ENCODE results near the gene FMNL2. TPM values are rescaled to one million over a fixed set of nuclear protein-coding genes. Genes with fewer than 3 reads are reported as not detected.

The FMNL2 gene
- total RNA-seq, 2 experiments from 2014 or later = 0.46 to 0.64 TPM

- no peak overlapping the region for H3K4me3 Mint-ChIP-seq
- ChIA-PET CTCF (interaction anchor here (0.6 kb wide), 1 partner anchor 1809 kb away, joined by 4 read pairs; no protein-coding TSS in a partner anchor), POLR2A (no interaction called here)
- H3K9me3 Mint-ChIP-seq = no peaks in the 10 kb centered on the region
- H3K27me3 Mint-ChIP-seq = peaks cover 3% of the 10 kb centered on the region
- H3K4me1 Mint-ChIP-seq = no peaks in the 10 kb centered on the region
- H3K27ac Mint-ChIP-seq = no peak overlapping the region
- no peak for DNase-seq
- H3K36me3 Mint-ChIP-seq (ENCODE audit: low read depth) = no peaks in the 10 kb centered on the region
These were observed 12.1 kb downstream of the FMNL2 start for GRCh38 chr2:152347076-152347475.

DNA sequence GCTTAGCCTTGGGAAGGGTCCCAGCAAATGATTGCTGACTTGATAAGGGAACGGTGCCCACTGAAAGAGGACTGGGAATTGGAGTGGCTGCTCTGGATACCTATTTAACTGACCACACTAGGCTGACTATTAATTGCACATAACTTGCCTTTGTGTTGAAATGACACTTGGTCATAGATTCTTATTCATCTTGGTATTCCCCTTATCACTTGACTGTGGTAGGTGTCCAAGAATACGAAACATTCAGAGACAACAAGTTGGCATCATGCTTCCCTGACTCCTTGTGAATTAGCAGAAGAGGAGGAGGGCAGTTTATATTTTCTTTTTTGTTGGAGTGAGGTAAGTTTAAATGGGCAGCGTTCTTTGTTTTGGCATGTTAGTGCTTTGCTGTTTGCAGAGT, 13.4 kb downstream of the FMNL2 start:
- H3K4me3 Mint-ChIP-seq = no peak overlapping the region
- no peaks in the 10 kb centered on the region for H3K9me3 Mint-ChIP-seq
- no peak overlapping the region for H3K27ac Mint-ChIP-seq
- CTCF ChIA-PET = no interaction called here
- no peak for DNase-seq
- POLR2A ChIA-PET = no interaction called here
- no peaks in the 10 kb centered on the region for H3K27me3 Mint-ChIP-seq
- no peaks in the 10 kb centered on the region for H3K4me1 Mint-ChIP-seq
- H3K36me3 Mint-ChIP-seq (ENCODE audit: low read depth) = no peaks in the 10 kb centered on the region

- Mint-ChIP-seq H3K36me3 (ENCODE audit: low read depth) (no peaks in the 10 kb centered on the region), H3K27ac (no peak overlapping the region), H3K4me3 (no peak overlapping the region), H3K27me3 (no peaks in the 10 kb centered on the region), H3K4me1 (no peaks in the 10 kb centered on the region), H3K9me3 (no peaks in the 10 kb centered on the region)
- POLR2A ChIA-PET = no interaction called here
- CTCF ChIA-PET = interaction anchor here (1.5 kb wide), 1 partner anchor 12 kb away, joined by 3 read pairs; no protein-coding TSS in a partner anchor
- DNase-seq = no peak
These were observed 14.4 kb downstream of the FMNL2 start for GRCh38 chr2:152349416-152349815.

DNA sequence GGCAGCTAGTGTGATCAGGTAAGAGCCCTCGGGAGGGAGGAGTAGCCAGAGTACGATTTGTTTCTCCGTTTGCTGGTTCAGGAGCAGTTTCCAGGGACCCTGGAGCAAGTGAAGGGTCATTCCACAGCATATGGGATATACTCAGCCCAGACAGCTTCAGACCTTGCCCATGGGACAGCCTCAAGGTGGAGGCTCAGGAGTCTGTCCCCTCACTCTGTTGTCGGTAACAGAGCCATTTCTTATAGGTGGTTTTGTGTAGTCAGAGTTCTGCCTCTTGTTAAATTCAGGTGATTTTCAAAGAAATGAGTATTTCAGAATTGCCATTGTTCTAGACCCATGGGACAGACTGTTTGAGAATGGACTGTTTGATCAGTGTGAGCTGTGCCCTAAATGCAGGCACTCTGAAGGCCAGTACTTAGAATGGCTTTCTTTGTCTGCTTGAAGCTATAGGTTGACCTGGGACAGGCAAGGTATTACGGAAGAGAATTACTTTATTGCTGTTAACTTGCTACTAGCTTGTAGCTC, 15.2 kb downstream of the FMNL2 start:
- ChIA-PET POLR2A (no interaction called here), CTCF (interaction anchor here (1.5 kb wide), 1 partner anchor 13 kb away, joined by 3 read pairs; no protein-coding TSS in a partner anchor)
- no peak for DNase-seq
- H3K36me3 Mint-ChIP-seq (ENCODE audit: low read depth) = no peaks in the 10 kb centered on the region
- H3K9me3 Mint-ChIP-seq = no peaks in the 10 kb centered on the region
- no peaks in the 10 kb centered on the region for H3K27me3 Mint-ChIP-seq
- H3K4me1 Mint-ChIP-seq = no peaks in the 10 kb centered on the region
- H3K4me3 Mint-ChIP-seq = no peak overlapping the region
- H3K27ac Mint-ChIP-seq = no peak overlapping the region

GRCh38 chr2:152352616-152353015, 17.6 kb downstream of the FMNL2 start:
- no peak overlapping the region for H3K4me3 Mint-ChIP-seq
- H3K27ac Mint-ChIP-seq = no peak overlapping the region
- H3K9me3 Mint-ChIP-seq = peaks cover under 1% of the 10 kb centered on the region
- no peaks in the 10 kb centered on the region for H3K4me1 Mint-ChIP-seq
- POLR2A ChIA-PET = no interaction called here
- DNase-seq = no peak
- H3K36me3 Mint-ChIP-seq (ENCODE audit: low read depth) = no peaks in the 10 kb centered on the region
- CTCF ChIA-PET = interaction anchor here (1.0 kb wide), 1 partner anchor 10 kb away, joined by 3 read pairs; no protein-coding TSS in a partner anchor
- no peaks in the 10 kb centered on the region for H3K27me3 Mint-ChIP-seq

- no peak for DNase-seq
- ChIA-PET POLR2A (no interaction called here), CTCF (no interaction called here)
- Mint-ChIP-seq H3K27ac (no peak overlapping the region), H3K27me3 (no peaks in the 10 kb centered on the region), H3K36me3 (ENCODE audit: low read depth) (no peaks in the 10 kb centered on the region), H3K9me3 (peaks cover 3% of the 10 kb centered on the region), H3K4me3 (no peak overlapping the region), H3K4me1 (no peaks in the 10 kb centered on the region)
These were observed 18.4 kb downstream of the FMNL2 start for GRCh38 chr2:152353364-152353763.

DNA sequence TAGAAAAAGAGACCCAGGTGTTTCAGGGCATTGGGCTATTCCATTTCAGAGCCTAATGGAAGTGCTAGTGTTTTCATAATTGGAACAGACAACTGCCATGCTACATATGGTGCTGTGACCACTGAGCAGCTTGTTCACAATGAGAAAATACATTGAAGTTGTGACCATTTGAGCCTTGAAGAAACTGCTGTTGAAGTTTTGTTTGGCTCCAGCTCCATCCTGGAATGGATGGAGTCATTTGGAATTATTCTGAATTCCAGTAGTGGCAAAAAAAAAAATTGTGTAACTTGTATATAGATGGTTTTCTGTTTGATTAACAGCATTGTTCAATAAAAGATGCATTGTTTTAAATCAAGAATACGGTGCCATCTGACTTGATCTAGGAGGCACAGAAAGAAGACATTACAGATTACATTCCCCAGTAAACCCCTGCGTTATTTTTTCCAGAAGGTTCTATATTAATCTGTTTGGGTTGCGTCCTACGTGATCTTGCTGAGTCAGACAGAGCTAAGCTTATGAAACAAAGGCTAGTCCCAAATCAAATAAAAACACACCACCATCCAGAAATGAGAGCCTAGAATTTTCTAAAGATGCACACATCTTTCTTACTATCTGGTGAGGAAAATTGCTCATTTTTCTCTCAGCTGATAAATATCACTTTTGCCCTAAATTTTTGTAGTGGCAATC, 19.2 kb downstream of the FMNL2 start:
- ChIA-PET CTCF (no interaction called here), POLR2A (no interaction called here)
- H3K4me3 Mint-ChIP-seq = no peak overlapping the region
- H3K9me3 Mint-ChIP-seq = peaks cover 3% of the 10 kb centered on the region
- H3K36me3 Mint-ChIP-seq (ENCODE audit: low read depth) = no peaks in the 10 kb centered on the region
- no peaks in the 10 kb centered on the region for H3K4me1 Mint-ChIP-seq
- no peaks in the 10 kb centered on the region for H3K27me3 Mint-ChIP-seq
- no peak for DNase-seq
- H3K27ac Mint-ChIP-seq = no peak overlapping the region

- CTCF ChIA-PET = no interaction called here
- Mint-ChIP-seq H3K4me3 (no peak overlapping the region), H3K36me3 (ENCODE audit: low read depth) (no peaks in the 10 kb centered on the region), H3K9me3 (peaks cover 3% of the 10 kb centered on the region), H3K4me1 (no peaks in the 10 kb centered on the region), H3K27ac (no peak overlapping the region), H3K27me3 (peaks cover 3% of the 10 kb centered on the region)
- POLR2A ChIA-PET = no interaction called here
- DNase-seq = no peak
These were observed 19.9 kb downstream of the FMNL2 start for GRCh38 chr2:152354909-152355308.

DNA sequence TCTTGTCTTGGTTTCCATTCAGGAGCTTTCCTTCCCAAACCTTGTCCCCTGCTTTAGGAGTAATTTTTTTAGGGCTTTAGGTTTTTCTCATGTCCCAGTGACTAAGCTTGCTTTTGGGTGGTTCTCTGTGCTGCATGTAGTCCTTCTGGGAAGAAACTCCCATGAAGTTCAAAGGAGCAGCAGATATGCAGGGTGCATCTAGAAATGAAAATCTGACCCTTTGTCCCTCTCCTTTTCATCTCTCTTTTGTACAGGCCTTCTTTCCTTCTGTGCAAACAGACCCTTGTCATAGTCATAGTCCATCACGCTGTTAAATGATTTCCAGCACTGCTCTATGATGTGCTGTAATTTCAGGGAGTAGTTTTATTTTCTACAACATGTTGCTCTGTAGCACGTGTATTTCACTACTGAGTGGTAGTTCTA, 20.4 kb downstream of the FMNL2 start:
- CTCF ChIA-PET = no interaction called here
- DNase-seq = no peak
- POLR2A ChIA-PET = no interaction called here
- Mint-ChIP-seq H3K36me3 (ENCODE audit: low read depth) (no peaks in the 10 kb centered on the region), H3K4me1 (no peaks in the 10 kb centered on the region), H3K27ac (no peak overlapping the region), H3K4me3 (no peak overlapping the region), H3K9me3 (peaks cover 3% of the 10 kb centered on the region), H3K27me3 (peaks cover 3% of the 10 kb centered on the region)

- no peaks in the 10 kb centered on the region for H3K4me1 Mint-ChIP-seq
- ChIA-PET CTCF (no interaction called here), POLR2A (no interaction called here)
- no peaks in the 10 kb centered on the region for H3K36me3 Mint-ChIP-seq (ENCODE audit: low read depth)
- peaks cover 6% of the 10 kb centered on the region for H3K27me3 Mint-ChIP-seq
- peaks cover 3% of the 10 kb centered on the region for H3K9me3 Mint-ChIP-seq
- no peak for DNase-seq
- H3K27ac Mint-ChIP-seq = no peak overlapping the region
- no peak overlapping the region for H3K4me3 Mint-ChIP-seq
These were observed 24.8 kb downstream of the FMNL2 start for GRCh38 chr2:152359573-152360363.

- ChIA-PET CTCF (no interaction called here), POLR2A (no interaction called here)
- no peak overlapping the region for H3K4me3 Mint-ChIP-seq
- no peak overlapping the region for H3K27ac Mint-ChIP-seq
- H3K27me3 Mint-ChIP-seq = peaks cover 6% of the 10 kb centered on the region
- peaks cover 3% of the 10 kb centered on the region for H3K4me1 Mint-ChIP-seq
- no peaks in the 10 kb centered on the region for H3K9me3 Mint-ChIP-seq
- no peaks in the 10 kb centered on the region for H3K36me3 Mint-ChIP-seq (ENCODE audit: low read depth)
- no peak for DNase-seq
These were observed 29.0 kb downstream of the FMNL2 start for GRCh38 chr2:152363936-152364335.

DNA sequence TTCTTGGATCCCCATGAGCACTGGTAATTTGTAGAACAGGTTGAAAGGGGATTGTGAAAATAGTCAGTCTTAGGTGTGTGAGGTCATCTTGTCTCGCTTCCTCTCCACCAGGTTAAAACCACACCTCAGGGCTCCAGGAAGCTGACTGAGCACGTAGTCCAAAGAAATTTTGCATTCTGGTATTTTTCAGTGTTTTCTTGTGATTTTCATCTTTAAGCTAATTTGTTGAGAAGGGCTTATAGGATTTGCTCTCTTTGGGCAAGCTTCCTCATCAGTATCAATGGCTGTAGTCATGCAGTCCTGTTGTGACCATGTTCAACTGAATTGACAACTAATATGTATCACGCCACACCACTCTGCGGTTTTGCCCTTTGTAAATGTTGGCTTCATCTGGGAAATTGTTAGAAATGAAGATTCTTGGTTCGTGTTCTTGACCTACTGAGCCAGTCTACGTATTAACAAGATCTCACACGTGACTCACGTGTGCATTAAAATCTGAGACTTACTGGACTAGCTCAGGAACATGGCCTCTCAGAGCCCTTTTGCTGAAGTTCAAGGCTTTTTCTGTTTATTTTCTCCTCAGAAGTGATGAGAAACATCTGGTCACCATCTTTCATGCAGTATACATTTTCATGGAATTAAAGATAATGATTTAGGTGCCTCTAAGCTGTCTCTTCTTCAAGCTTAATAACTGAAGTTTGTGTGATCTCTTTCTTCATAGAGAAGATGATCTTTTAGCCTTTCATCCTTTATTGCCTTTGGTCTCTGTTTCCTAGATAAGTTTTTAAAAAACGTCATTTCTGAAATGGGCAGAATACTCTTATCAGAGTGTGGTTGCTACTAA, 32.8 kb downstream of the FMNL2 start:
- Mint-ChIP-seq H3K27me3 (peaks cover 6% of the 10 kb centered on the region), H3K4me3 (no peak overlapping the region), H3K4me1 (peaks cover 3% of the 10 kb centered on the region), H3K36me3 (ENCODE audit: low read depth) (no peaks in the 10 kb centered on the region), H3K27ac (no peak overlapping the region), H3K9me3 (no peaks in the 10 kb centered on the region)
- DNase-seq = no peak
- CTCF ChIA-PET = interaction anchor here (0.7 kb wide), 1 partner anchor 431 kb away, joined by 4 read pairs; no protein-coding TSS in a partner anchor
- POLR2A ChIA-PET = no interaction called here

Measured in activated CD4-positive, alpha-beta T cell treated with anti-CD3 and anti-CD28 coated beads, Interleukin-2, amount 10 ng/mL, durations not matched to agents 7 days and 5 days (primary cell).